Activated CD4-positive, alpha-beta T cell treated with anti-CD3 and anti-CD28 coated beads, Interleukin-2, amount 50 U/mL, for 1 hour (primary cell): ENCODE results near the gene EYS.

ENCODE experiments used
- DNase-seq: peaks from one replicate; pipeline ENCODE4 v3.0.0-alpha.2; 2020

The EYS gene

DNA sequence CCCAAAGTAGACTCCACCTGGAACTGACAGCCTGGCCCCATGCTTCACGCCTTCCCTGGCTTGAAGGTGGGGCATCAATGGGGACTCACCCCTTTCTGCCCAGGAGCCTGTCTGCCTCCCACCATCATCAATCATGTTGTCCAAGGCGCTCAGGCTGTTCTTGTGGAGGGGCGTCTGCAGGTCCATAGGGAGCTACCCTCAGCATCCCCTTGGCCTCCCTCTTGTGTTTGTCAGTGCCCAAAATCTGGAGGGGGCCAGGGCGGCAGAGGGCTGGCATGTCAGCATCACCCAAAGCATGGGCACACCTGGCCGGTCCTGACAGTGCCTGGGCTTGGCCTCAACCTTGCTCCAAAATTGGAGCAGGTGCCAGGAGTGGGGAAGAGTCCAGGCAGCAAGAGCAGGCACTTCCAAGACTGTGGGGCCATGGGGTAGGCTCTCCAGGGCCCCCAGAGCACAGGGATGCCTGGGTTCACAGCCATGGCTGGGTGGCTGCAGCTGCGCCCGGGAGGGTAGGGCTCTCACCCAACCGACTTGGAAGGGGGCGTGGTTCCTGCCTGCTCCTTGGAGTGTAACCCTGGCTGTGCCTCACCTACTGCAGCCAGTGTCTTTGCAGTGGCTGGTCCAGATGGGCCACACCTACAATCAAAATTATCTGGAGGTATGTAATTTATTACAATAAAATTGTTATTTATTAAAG lies 903.4 kb downstream of the EYS start:
- no peak for DNase-seq

DNA sequence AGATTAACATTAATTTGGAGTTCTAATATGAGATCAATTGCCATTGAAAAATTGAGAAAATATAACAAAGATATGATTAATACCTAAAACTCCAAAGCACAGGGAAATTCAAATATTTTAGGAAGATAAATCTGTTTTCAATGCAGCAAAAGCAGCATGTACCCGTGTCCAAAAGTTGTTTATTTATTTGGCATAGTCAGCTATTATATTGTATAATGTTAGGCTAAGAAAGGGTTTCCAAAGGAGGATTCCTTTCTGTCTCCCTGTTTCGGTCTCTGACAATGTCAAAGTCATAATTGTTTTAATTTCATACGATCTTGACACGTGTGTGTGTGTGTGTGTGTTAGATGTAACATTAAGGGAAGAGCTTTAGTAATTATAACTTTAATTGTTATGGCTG lies 914.5 kb downstream of the EYS start:
- no peak for DNase-seq

DNA sequence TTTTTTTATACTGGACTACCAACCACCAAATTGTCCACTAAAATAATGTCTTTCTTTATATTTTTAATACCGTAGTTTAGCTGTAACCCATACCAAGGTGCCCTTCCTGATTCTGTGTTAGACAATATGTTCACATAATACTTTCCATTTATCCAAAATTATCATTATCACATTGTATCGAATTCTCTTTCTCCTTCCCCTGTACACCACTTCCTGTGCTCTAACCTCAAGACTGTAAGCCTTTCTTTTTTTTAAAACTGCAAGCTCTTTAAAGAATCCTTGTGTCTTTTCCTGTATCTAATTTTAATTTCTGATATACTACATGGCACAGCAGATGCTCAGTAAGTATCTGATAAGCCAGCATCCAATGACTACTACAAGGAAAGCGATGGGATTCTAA lies 917.5 kb downstream of the EYS start:
- no peak for DNase-seq

DNA sequence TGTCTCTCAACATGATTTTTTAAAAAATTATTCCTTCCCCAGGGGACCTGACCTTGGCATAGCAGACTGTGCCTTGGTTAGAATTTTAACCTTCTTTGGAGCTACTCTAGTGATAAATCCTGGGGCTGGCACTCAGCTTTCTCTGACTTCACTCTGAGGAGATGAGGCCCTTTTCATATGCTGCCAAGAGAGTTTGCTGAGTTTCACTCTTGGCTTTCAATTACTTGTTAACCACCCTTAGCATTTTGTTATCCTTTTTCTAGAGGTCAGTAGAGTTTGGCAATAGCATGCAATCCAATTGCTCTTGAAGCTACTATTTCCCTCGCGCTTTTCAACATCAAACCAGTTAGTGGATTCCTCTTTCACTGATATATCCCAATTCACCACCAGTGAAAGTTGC lies 920.3 kb downstream of the EYS start:
- no peak for DNase-seq

DNA sequence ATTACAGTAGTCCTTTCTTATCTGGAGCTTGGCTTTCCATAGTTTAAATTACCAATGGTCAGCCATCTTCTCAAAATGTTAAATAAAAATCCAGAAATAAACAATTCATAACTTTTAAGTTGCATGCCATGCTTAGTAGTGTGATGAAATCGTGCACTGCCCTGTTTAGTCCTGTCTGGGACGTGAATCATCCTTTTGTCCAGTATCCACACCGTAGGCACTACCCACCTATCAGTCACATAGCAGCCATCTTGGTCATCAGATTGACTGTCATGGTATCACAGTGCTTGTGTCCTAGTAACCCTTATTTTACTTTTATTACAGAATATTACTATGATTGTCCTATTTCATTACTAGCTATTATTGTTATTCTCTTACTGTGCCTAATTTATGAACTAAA lies 924.1 kb downstream of the EYS start:
- DNase-seq: no peak

DNA sequence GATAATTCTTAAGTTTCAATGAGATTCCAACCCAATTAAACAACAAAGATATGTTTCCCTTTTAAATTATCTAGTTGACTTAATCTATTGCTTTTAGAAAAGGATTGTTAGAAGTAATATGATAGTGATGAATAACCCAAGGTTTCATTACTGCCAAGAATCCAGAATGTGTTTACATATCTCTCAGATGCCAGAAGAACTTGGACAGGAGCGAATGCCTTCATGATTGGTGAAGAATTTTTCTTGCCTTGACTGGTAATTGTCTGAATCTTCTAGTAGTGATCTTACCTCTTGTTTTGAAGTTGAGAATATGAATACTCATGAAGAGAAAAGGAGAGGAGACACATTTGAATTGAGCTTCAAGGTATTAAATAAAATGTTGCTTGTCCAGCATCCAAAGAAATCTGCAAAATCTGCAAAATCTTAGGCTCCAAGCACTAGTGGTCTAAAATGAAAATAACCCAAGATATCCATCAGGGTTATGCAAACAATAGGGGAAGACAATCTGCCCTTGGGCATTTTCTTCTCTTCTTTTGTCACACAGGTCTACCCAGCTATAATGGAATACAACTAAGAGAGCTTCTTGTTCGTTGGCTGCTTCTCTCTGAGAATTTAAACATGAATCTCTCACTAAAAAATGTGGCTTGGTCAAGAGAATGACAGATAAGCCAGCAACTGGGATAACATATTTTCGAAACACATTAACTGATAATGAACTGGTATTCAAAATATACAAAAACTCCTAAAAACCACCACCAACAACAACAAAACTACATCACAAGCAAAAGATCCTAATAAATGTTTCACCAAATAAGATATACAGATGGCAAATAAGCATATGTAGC lies 928.9 kb downstream of the EYS start:
- DNase-seq: no peak

DNA sequence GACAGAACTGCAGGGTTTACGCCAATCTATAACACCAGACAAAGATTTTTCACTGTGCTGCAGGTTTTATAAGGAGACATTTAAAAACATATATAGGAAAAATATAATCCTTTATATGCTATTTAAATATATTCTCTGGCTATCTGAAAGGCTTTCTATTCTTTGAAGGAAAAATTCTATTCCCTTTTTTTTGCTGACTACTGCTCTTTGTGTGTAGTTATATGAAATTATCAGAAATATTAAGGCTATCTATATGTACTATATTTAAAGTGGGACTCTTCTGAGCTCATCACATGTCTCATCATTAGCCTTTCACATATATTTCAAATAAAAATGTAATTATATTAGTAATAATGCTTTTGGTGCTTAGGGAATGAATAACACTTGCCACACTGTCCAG lies 930.7 kb downstream of the EYS start:
- no peak for DNase-seq

DNA sequence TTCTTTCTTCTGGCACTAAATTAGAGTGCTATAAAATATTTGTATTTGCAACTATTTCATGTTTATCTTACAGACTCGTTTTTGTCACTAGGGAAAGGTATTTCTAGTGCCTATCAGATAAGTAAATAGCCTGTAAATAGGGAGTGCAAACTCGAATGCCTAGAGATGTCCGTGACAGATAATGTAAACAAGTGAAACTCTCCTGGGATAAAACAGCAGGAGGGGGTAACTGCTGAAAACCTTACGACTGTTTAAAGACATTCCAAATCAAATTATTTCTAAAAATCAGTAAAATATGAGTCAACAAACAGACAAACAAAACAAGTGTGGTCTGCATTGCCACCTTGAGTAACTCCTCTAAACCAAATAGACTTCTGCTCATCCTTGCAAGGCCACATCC lies 932.1 kb downstream of the EYS start:
- DNase-seq: no peak

DNA sequence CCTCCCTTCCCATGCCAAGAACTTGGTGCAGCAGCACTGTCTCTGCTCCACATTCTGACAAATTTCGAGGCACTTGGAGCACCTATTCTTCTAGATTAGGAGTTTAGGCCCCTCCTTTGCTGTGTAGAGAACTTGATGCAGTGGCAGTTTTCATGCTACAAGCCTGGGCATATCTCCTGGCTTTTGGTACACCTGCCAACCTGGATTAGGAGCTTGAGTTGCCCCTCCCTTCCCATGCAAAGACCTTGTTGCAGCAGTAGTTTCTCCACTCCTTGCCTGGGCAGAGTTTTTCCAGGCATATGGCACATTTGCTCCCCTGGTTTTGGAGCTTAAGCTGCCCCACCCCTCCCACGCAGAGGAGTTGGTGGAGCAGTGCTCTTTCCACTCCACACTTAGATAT lies 956.1 kb downstream of the EYS start:
- DNase-seq: no peak

DNA sequence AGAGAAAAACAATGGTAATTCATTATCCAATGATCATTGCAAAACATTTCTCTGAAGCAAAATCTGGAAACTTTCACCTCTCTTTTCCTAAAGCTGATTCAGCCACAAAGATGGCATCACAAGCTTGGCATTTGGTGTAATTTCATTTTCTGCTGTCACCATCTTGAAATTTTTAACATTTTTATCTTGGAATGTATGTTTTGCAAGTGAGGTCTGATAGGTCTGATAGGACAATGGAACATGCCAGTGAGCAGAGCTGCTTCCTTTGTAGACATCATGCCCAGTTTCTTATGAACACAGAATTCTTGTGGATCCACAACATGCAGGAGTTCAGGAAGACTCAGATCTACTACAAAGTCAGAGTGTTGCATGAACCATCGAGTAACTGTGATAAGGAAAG lies 969.6 kb downstream of the EYS start:
- DNase-seq: no peak

DNA sequence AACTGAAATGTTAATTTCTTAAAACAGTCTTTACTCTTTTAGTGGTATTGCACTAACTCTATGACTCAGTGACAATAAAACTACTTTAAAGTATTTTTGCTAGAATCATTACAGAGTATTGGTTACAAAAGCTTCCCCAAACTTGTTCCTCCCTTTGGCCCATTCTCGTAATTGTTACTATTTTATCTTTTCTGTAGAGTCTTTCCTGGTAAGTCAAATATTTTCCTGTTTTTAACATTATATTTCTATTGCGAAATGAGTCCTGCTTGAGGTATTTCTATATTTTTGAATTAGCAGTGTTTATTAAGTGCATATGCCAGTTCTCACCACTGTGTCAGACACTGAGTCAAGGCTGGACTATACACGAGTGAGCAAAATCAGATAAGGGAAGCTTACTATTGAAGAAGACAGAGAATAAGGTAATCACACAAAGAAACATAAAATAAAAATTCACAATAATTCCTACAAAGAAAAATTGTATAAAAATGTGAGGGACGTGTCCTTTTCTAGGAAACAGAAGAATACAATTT lies 970.5 kb downstream of the EYS start:
- DNase-seq: no peak

DNA sequence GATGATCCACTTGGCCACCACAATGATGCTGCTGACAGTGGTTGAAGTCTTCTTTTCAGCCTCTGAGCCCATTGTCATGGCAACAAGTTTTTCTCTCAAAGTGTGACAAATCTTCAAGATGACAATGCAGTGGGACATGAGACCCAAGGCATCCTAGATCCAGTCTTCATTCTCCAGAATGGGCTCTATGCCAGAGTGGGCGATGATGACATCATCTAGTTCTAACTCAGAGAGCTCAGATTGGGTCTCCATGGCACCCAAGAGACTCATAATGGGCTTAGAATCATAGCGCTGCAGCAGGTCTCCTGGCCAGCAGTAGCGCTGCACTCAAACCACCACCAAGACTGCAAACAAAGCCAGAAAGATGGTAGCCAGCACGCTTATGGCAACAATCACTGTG lies 973.6 kb downstream of the EYS start:
- no peak for DNase-seq

DNA sequence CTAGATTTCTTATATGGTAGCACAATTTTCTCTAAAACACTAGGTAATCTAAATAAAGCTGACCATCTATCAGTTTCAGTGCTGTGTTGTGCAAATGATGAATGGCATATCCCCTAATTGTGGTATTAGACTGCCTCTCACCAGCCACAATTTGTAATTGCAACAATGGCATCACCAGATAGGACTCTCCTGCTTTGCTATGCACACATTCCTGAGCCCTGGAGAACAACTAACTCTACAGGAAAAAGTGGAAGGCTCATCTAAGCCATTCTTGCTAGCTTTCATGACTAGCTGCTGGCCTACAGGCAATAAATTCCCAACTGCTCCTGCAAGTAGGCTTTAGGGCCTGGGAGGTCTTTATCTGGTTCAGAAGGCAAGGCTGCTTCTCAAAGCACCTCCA lies 974.1 kb downstream of the EYS start:
- DNase-seq: no peak

DNA sequence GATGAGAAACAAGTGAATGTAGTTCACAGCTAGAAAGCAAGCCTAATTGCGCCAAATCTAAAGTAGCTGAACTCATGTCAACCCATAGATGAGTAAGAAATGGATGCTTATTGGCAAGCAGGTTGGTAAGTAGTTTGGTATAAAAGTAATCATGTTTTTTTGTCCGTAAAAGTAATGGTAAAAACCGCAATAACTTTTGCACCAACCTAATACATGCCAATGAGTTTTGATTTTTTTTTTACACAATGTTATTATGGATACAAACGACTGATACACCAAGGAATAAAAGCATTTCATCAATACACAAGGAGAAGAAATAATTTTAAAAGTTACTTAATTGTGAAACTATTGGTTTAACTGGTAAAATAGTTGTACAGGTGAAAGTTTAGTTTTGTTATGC lies 977.5 kb downstream of the EYS start:
- DNase-seq: no peak

DNA sequence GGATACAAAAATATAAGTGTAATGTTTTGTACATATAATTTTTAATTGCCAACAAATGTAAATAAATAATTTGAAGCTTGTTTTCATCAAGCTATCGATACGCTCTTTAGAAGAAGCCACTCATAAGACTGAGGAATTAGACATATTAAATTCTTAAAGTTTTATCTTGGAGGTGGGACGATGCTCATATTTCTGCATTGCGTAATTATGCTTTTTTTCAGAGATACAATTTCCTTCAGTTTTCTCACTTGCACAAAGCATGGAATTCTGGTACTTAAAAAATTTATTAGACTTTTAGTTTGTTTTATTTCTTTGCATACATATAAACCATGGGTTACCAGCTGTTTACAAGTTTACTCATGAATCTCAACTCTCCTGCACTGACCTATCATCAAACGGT lies 980.0 kb downstream of the EYS start:
- DNase-seq: no peak

DNA sequence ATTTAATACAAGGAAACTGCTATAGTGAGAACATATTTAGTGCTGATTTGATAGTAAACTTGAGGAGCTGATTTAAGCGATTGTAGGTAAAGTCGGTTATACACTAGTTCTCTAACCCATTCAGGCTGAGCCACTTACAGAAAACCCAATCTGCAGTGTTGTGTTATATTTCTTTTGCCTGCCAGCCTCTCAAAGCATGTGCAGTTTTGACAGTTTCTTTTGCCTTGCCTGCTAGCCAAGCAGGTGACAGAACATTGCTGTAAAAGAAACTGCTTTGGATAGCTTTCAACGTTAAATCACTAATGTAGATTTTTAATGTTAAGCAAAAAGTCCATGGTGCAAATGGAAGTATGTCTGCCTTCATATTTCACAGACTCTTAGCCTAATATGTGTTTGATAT lies 982.9 kb downstream of the EYS start:
- DNase-seq: no peak

DNA sequence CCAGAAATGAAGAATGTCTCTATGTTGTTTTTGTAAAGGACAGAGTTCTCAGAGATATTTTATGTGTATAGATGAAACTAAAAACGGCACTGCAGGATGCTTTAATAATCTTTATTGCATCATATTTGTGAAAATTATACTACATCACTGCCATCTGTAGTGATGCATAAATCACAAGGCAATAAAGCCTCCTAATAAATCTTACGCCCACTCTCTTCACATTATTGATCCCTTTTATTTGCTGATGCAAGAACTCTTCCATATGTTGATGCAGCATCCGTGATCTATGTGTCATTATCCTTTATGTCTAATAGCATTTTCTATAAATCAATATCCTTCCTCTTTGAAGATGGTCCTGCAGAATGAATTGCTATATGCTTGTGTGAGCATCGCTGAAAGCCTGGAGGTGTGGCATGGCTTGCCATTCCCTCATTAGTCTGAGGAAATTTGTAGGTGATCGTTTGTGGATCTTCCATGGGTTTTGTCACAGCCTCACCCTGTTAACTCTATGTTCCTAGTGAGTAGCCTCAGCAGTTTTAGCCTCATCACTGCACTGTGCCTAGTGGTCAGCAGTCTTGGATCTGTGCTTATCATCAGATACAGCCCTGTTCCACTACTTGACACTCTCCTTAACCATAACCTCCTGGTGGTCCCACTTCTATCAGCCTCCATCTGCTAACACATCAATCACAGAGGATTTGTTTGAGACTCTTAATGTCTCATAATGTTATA lies 983.5 kb downstream of the EYS start:
- DNase-seq: no peak

DNA sequence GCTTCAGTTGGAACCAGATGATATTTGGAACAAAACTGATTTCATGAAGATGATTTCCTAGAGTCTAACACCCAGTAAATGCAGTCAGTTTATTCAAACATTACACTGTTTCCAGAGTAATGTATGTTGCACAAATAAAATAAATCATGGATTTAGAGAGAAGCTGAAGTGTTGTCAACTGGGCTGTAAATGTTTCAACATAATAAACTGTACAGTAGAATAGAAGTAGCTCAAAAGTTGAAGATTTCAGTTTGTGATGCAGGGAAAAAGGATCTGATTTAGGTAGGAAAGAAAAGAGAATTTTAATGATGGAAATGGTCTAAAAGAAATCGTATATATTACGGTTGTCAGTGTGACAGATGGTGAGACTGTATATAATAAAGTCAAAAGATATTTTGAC lies 985.2 kb downstream of the EYS start:
- DNase-seq: no peak

DNA sequence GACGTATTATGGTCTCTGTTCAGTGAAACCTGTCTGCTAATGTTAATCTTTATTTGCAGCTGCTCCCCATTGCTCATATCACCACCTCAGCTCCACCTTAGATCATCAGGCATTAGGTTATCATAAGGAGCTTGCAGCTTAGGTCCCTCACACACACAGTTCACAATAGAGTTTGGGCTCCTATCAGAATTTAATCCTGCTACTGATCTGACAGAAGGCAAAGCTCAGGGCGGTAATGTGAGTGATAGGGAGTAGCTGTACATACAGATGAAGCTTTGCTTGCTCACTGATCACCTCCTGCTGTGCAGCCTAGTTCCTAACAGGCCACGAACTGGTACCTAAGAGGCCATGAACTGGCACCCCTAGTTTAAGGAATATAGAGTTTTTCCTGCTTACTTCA lies 989.7 kb downstream of the EYS start:
- DNase-seq: no peak

DNA sequence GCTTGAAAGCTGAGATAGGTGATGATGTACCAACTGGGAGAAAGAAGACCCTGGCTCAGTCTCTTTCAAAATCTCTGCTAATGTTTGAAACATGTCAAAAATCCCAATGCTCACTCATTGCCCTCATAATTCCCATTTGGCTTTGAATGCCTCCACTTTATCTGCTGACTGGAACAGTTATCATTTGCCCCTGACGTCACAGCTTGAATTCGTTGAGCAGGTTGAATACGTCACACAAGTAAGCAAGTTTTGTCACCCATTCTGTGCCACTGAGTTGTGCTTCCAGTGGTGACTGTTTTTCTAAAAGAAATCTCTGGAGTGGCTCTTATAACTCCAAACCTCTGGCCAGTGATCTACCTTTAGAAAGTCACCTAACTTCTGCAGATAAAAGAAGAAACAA lies 991.4 kb downstream of the EYS start:
- DNase-seq: no peak

DNA sequence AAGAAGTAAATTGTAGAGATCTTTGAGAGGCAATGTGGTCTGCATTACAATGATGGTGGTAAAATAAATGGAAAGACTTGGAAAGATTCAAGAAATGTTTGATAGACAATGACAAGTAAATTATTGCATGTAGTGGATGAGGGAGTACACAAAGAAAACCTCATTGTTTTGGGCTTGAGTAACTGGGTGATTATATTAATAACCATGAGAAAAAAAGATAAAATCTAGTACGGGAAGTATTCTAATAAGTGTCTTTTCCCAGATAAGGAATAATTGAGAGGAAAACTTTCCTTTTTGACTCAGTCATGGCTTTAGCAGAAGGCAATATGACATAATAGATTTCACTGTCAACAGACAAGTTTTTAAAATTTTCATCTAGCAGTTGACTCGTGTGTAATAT lies 993.0 kb downstream of the EYS start:
- DNase-seq: no peak

DNA sequence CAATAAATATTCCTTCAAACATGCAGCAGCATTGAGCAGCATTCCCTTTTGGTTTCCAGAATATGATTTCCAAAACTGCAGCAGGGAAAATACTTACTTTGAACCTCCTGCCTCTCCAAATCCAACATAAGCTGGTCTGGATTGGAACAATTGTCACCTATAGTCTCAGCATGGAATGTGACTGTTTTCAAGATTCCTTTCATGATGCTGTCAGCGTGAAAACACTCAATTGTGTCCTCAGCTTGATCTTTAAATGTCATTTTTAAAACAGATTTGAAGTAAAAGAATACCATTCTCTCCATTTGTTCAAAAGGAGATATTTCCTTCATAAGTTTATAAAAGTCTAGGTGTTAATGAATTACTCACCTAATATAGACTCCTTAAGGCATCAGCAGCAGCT lies 993.9 kb downstream of the EYS start:
- no peak for DNase-seq

DNA sequence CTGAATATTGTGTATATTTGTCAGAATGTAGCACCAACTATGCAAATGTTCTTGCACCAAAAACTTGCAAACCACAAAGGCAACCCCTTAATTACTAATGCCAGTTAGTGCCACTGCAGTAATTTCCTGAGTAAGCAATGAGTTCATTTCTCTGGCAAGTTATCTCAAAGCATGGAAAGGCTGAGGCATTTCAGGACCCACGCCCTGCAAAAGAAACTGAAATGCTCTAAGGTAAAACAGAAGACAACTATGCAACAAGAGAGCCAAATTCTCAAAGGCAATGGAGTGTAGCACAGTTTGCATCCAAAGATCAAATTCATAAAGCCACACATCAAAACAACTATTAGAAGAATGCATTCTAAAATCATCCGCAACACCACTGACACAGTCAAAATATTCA lies 994.4 kb downstream of the EYS start:
- DNase-seq: no peak

DNA sequence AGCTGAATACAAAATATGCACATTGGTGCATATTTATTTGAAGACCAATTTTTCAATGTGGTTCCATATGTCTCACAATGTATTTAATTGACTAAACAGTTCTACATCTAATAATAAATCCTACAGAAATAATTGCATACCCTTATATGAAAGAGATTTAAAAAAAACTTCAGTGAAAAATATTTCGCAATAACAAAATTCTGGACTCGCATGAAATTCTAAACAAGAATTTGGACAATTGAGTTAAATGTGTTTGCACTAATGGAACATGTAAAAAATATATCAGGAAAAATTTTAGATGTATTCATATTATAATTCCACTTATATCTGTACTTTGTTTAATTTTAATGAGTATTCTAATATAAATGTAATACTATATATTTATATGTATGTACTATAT lies 1003.1 kb downstream of the EYS start:
- no peak for DNase-seq
